RWPE1 (cell line): ENCODE data around the gene DEXI.

ENCODE experiments used
- CTCF ChIA-PET: fragments of 350-600 bp; sonication (Branson Sonifier 250); formaldehyde crosslinking; extraction: SDS; loops from one replicate; lab custom pipeline; 2021; lab: Yijun Ruan, JAX
- POLR2A ChIA-PET: fragments of 400-600 bp; formaldehyde crosslinking; extraction: SDS; loops from one replicate; lab custom pipeline; 2020; ENCODE audit warnings: antibody characterized with exemption; ENCODE audit not compliant: low non-redundant PET; lab: Yijun Ruan, JAX
- DNase-seq: peaks from one replicate; pipeline ENCODE4 v3.0.0; 2012; ENCODE audit warnings: low spot score
- H3K27ac ChIP-seq: fragments of 450-650 bp; 2 replicates; pipeline ENCODE4 v1.5.1; 2017
- CTCF ChIP-seq: fragments of 450-650 bp; conservative IDR thresholded peaks from 2 replicates; pipeline ENCODE4 v1.5.1; 2017; ENCODE audit warnings: low read depth, mild to moderate bottlenecking

DEXI gene

GRCh38 chr16:10879681-10880589 is 62.3 kb downstream of the DEXI start:
- H3K27ac ChIP-seq = no peak overlapping the region
- DNase-seq = no peak
- ChIA-PET POLR2A (no interaction called here), CTCF (no interaction called here)
- no peak for TF ChIP-seq CTCF
